NCI-H82 treated with DMSO at 0.1 percent for 48 hours (cell line): ENCODE measurements around the gene MED9.
"Not testable (repeated sequence)": the region's sequence is repeated elsewhere in the genome, so short reads cannot be mapped to it uniquely, and the experiment has no call there.

Experiments used
- DNase-seq: peaks from one replicate; lab custom pipeline; 2025; ENCODE audit not compliant: unreplicated experiment; lab: John Stamatoyannopoulos, UW

Gene MED9

GRCh38 chr17:17476865-17477467, at the start of gene MED9:
MED9 (plus strand) TSS chr17:17477000; CDS start chr17:17477042, 42 bp downstream.
- DNase-seq: peak; percentile 88

GRCh38 chr17:17429222-17429621, 47.6 kb upstream of the MED9 start:
- DNase-seq: peak; percentile 75

GRCh38 chr17:17430924-17431323, 45.9 kb upstream of the MED9 start:
- not testable (repeated sequence) for DNase-seq

GRCh38 chr17:17431605-17432004, 45.2 kb upstream of the MED9 start:
- DNase-seq: no peak

GRCh38 chr17:17433000-17433703, 43.6 kb upstream of the MED9 start:
- peak; percentile 23 for DNase-seq

GRCh38 chr17:17434477-17434876, 42.3 kb upstream of the MED9 start:
- DNase-seq: no peak

- DNase-seq: no peak
Observed at GRCh38 chr17:17435323-17435722, 41.5 kb upstream of the MED9 start.

GRCh38 chr17:17437461-17437860, 39.3 kb upstream of the MED9 start:
- no peak for DNase-seq

GRCh38 chr17:17437893-17438292, 38.9 kb upstream of the MED9 start:
- DNase-seq: no peak

GRCh38 chr17:17440010-17440843, 36.6 kb upstream of the MED9 start:
- peak; percentile 78 for DNase-seq

GRCh38 chr17:17440938-17441675, 35.7 kb upstream of the MED9 start:
- no peak for DNase-seq

GRCh38 chr17:17443173-17443572, 33.6 kb upstream of the MED9 start:
- DNase-seq: no peak

GRCh38 chr17:17445296-17445924, 31.4 kb upstream of the MED9 start:
- no peak for DNase-seq

GRCh38 chr17:17445925-17446665, 30.7 kb upstream of the MED9 start:
- no peak for DNase-seq

- no peak for DNase-seq
Observed at GRCh38 chr17:17446666-17447155, 30.1 kb upstream of the MED9 start.

- no peak for DNase-seq
Observed at GRCh38 chr17:17447264-17447663, 29.5 kb upstream of the MED9 start.

GRCh38 chr17:17448076-17448475, 28.7 kb upstream of the MED9 start:
- DNase-seq: no peak

- DNase-seq: no peak
Observed at GRCh38 chr17:17448723-17449122, 28.1 kb upstream of the MED9 start.

- no peak for DNase-seq
Observed at GRCh38 chr17:17453088-17453487, 23.7 kb upstream of the MED9 start.

- no peak for DNase-seq
Observed at GRCh38 chr17:17454276-17454675, 22.5 kb upstream of the MED9 start.
